Tibial nerve (tissue), 4 donors: ENCODE data around the gene LINGO1. TPM values are rescaled to one million over a fixed set of nuclear protein-coding genes. Genes with fewer than 3 reads are reported as not detected.

ENCODE experiments used
- DNase-seq, 2 donors: peaks; one replicate each; pipeline ENCODE4 v3.0.0-alpha.2; 2019; ENCODE audit warnings: low spot score in 2 of 2
- H3K27ac ChIP-seq, 4 donors: fragments of 200-600 bp; sonication (generic) in 3 of 4; one replicate each; pipeline ENCODE4 v1.5.1; 2017 to 2019; ENCODE audit warnings: mild to moderate bottlenecking in 1 of 4
- H3K27me3 ChIP-seq, 2 donors: fragments of 200-600 bp; sonication (generic) in 1 of 2; one replicate each; pipeline versions ENCODE4 v1.5.1 to v1.6.0; 2017 to 2019
- H3K36me3 ChIP-seq, 3 donors: fragments of 200-600 bp; sonication (generic); one replicate each; pipeline ENCODE4 v1.5.1; 2018 to 2019
- H3K4me1 ChIP-seq, 4 donors: fragments of 200-600 bp; sonication (generic) in 3 of 4; one replicate each; pipeline ENCODE4 v1.5.1; 2017 to 2019
- H3K4me3 ChIP-seq, 4 donors: fragments of 200-600 bp; sonication (generic) in 3 of 4; one replicate each; pipeline ENCODE4 v1.5.1; 2017 to 2019; ENCODE audit warnings: mild to moderate bottlenecking in 1 of 4, moderate library complexity in 1 of 4
- H3K9me3 ChIP-seq, 4 donors: fragments of 200-600 bp; sonication (generic) in 3 of 4; one replicate each; pipeline ENCODE4 v1.5.1; 2017 to 2019
- EP300 ChIP-seq, 2 donors: sonication (generic); formaldehyde crosslinking; IDR thresholded peaks; one replicate each; pipeline ENCODE4 v1.6.1; 2017; ENCODE audit warnings: antibody characterized with exemption in 2 of 2, mild to moderate bottlenecking in 1 of 2
- POLR2A ChIP-seq, 2 donors: fragments of 450-650 bp; IDR thresholded peaks; one replicate each; pipeline ENCODE4 v1.6.1; 2017; ENCODE audit warnings: antibody characterized with exemption in 2 of 2, mild to moderate bottlenecking in 2 of 2, moderate library complexity in 2 of 2
- WGBS, 2 donors: methylation state at CpG; one replicate each; pipeline ENCODE4 v1.1.5; 2018; 5-methylcytosine and 5-hydroxymethylcytosine counted together
- total RNA-seq, 4 donors: library from RNA; depleted of rRNA; stranded (reverse); fragments of >200 nt; gene quantifications; one replicate each; pipeline ENCODE4 v1.1.0, GENCODE V29; 2016
- TF ChIP-seq, protein P1 (sequence below), 5 experiments: fragments of 200-600 bp in 3 of 5; fragments of 450-650 bp in 2 of 5; sonication (generic) in 3 of 5; IDR thresholded peaks; one replicate each; pipeline ENCODE4 v1.5.1; 2016 to 2019; ENCODE audit warnings: antibody characterized with exemption in 5 of 5, mild to moderate bottlenecking in 3 of 5, moderate library complexity in 2 of 5

The LINGO1 gene
- total RNA-seq, 4 donors from 2014 or later = 0.42 to 2.4 (median 1.3) TPM

DNA sequence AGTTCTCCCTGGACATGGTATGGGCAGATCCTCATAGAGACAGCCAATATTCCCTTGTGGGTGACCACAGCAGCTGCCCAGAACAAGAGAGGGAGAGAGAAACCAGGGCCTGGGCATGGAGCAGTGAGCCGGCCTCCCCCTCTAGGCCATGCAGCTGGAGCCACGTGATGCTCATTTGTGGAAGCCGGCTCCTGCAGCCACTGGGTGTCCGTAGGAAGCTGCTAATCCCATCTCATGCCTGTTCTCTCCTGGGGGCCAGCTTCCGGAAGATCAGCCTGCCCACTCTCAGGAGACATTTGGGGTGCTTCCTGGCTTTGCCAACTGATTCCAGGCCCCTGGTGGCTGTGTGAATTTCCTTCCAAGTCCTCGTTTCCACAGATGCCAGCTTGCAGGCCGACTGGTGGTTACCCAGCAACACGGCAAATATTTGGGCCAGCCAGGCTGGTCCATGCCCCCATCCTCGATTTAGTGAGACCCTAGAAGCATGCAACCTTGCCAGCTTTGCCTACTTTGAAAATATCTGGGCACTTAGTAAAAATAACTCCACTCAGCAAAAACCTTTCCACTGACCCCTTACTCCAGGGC, 55.3 kb downstream of the LINGO1 start:
- no peak for DNase-seq
- Histone ChIP-seq H3K4me1 (no peaks in the 10 kb centered on the region), H3K27me3 (no peaks in the 10 kb centered on the region), H3K36me3 (no peaks in the 10 kb centered on the region), H3K9me3 (no peaks in the 10 kb centered on the region), H3K27ac (no peak overlapping the region), H3K4me3 (no peak overlapping the region)
- TF ChIP-seq POLR2A (IDR thresholded peaks at IDR 0.05) (no peak), EP300 (IDR thresholded peaks at IDR 0.05) (no peak)
- TF ChIP-seq, protein P1, sequence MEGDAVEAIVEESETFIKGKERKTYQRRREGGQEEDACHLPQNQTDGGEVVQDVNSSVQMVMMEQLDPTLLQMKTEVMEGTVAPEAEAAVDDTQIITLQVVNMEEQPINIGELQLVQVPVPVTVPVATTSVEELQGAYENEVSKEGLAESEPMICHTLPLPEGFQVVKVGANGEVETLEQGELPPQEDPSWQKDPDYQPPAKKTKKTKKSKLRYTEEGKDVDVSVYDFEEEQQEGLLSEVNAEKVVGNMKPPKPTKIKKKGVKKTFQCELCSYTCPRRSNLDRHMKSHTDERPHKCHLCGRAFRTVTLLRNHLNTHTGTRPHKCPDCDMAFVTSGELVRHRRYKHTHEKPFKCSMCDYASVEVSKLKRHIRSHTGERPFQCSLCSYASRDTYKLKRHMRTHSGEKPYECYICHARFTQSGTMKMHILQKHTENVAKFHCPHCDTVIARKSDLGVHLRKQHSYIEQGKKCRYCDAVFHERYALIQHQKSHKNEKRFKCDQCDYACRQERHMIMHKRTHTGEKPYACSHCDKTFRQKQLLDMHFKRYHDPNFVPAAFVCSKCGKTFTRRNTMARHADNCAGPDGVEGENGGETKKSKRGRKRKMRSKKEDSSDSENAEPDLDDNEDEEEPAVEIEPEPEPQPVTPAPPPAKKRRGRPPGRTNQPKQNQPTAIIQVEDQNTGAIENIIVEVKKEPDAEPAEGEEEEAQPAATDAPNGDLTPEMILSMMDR (IDR thresholded peaks at IDR 0.05) = no peak
- 35 to 50% methylated on average over 4 to 9 of the region's 9 CpGs for WGBS, 2 donors

DNA sequence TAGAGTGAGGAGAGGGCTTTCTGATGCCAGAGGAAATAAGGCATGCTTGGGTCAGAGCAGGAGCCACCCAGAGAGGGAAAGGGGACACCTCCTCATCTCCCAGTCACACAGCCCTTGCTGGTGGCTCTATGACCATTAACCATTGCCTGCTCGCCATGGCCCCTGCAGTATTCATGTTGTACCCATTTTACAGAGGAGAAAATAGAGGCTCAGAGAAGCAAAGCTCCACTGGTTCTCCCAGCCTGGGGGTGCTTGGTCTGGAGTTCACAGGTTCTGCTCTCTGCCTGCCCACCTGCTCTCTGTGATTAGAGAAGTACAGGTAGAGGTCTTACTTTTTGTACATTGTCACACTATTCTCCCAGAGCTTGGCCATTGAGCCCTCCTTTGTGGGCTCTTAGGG, 56.2 kb downstream of the LINGO1 start:
- no peaks in the 10 kb centered on the region for H3K36me3 ChIP-seq
- H3K4me3 ChIP-seq = no peak overlapping the region
- WGBS, 2 donors = 100% methylated on average over 1 of the region's 1 CpG
- no peaks in the 10 kb centered on the region for H3K4me1 ChIP-seq
- TF ChIP-seq POLR2A (IDR thresholded peaks at IDR 0.05) = no peak
- TF ChIP-seq, protein P1 (IDR thresholded peaks at IDR 0.05) = no peak
- no peak for TF ChIP-seq EP300 (IDR thresholded peaks at IDR 0.05)
- no peak for DNase-seq
- no peaks in the 10 kb centered on the region for H3K9me3 ChIP-seq
- no peak overlapping the region for H3K27ac ChIP-seq
- no peaks in the 10 kb centered on the region for H3K27me3 ChIP-seq

DNA sequence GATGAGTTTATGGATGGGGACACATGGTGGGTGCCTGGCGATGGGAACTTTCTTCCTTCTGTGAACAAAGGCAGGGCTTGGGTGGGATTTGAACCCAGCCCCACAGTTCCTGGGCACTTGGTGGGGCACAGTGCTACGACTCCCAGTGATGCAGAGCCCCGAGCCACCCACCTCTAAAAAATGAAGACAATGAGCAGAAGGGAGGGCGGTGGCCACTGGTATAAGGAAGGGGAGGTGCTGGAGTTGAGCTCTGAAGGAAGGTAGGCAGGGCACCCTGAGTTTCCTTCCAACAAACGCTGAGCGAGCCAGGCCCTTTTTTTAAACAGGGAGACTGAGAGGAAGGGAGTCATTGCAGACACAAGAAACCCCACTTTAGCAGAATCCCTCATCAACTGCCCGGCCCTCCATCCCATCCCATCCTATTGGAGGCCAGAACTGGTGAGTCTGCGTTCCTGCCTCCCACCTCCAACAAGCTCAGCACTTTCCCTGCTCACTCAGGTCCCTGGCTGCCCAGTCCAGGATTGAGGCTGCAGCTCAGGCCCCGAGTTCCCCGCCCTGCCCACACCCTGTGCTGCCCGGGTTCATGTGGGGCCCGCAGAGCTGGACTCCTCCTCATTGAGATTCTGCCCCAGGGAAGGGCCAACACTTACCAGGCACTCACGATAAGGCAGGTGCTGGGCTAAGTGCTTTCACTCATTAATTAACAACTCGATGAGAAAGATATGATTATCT, 57.3 kb downstream of the LINGO1 start:
- 78 to 81% methylated on average over 14 of the region's 14 CpGs for WGBS, 2 donors
- TF ChIP-seq POLR2A (IDR thresholded peaks at IDR 0.05) = no peak
- TF ChIP-seq, protein P1 (IDR thresholded peaks at IDR 0.05) = no peak
- no peak for TF ChIP-seq EP300 (IDR thresholded peaks at IDR 0.05)
- no peaks in the 10 kb centered on the region for H3K27me3 ChIP-seq
- H3K9me3 ChIP-seq = no peaks in the 10 kb centered on the region
- H3K4me1 ChIP-seq = no peaks in the 10 kb centered on the region
- no peak overlapping the region for H3K4me3 ChIP-seq
- H3K36me3 ChIP-seq = no peaks in the 10 kb centered on the region
- no peak overlapping the region for H3K27ac ChIP-seq
- DNase-seq = no peak

DNA sequence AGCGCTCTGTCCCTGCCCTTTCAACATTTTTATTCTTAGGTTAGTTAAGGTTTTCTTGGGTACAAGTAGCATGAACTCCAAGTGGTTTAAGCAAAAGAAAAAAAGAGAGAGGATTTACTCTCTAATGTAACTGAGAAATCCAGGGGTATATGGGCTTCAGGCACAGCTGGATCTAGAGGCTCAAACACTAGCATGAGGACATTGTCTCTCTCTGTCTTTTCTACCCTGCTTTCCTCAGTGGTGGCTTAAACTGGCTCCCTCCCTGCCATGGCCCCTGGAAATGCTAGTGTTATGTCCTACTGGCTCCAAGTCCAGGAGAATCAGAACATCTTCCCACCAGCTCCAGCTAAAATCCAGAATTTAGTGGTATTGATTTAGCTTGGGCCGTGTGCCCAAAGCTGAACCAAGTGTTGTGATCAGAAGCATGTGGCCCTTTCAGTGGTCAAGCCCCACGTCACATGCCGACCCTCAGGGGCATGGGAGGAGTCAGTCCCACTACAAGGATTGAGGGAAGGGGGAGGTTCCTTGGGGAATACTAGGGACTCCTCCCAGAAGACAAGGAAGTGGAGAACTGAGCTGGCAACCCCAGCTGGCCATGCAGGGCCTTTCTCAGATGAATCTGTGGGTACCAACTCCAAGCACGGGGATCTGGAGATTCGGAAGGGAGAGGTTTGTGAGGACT, 58.0 kb downstream of the LINGO1 start:
- Histone ChIP-seq H3K4me1 (peaks cover 0 to 4% (median under 1%) of the 10 kb centered on the region in 4 donors), H3K27ac (no peak overlapping the region), H3K4me3 (no peak overlapping the region), H3K36me3 (no peaks in the 10 kb centered on the region), H3K9me3 (no peaks in the 10 kb centered on the region), H3K27me3 (no peaks in the 10 kb centered on the region)
- TF ChIP-seq POLR2A (IDR thresholded peaks at IDR 0.05) = no peak
- TF ChIP-seq, protein P1 (IDR thresholded peaks at IDR 0.05) = no peak
- no peak for TF ChIP-seq EP300 (IDR thresholded peaks at IDR 0.05)
- 76 to 88% methylated on average over 6 of the region's 6 CpGs for WGBS, 2 donors
- no peak for DNase-seq

DNA sequence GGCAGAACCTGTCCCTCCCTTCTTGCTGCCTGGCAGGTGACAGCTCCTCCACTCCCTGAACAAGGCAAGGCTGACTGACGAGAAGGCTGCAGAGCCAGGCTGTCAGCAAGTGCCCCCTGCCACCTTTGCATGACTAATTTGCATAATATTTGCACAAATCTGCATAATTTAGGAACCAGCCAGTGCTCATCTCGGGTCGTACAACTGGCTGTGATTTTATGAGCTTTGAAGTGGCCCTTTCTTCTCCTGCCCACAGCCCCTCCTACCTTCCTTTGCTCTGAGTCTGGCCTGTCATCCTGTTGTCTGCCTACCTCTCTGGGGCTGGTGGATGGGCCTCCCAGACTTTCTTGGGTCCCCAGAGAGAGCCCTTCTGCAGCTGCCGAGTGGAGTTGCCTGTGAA, 58.9 kb downstream of the LINGO1 start:
- Histone ChIP-seq H3K4me1 (peaks cover 0 to 13% (median 4%) of the 10 kb centered on the region in 4 donors), H3K27me3 (no peaks in the 10 kb centered on the region)

More for the DNA sequence above, 58.9 kb downstream of the LINGO1 start:
- no peak for DNase-seq
- 63 to 71% methylated on average over 3 to 4 of the region's 4 CpGs for WGBS, 2 donors
- Histone ChIP-seq H3K4me3 (no peak overlapping the region), H3K9me3 (no peaks in the 10 kb centered on the region), H3K27ac (no peak overlapping the region), H3K36me3 (no peaks in the 10 kb centered on the region)
- TF ChIP-seq EP300 (IDR thresholded peaks at IDR 0.05) (no peak), POLR2A (IDR thresholded peaks at IDR 0.05) (no peak)
- TF ChIP-seq, protein P1 (IDR thresholded peaks at IDR 0.05) = no peak
